Measurements from ENCODE around the gene G6PC1.

GRCh38 chr17:42937712-42938596 is 37.4 kb downstream of the G6PC1 start:
- TF ChIP-seq CTCF (IDR thresholded peaks at IDR 0.05), result peak; percentile 58 to 75 (median 64)
- TF ChIP-seq POLR2A (IDR thresholded peaks at IDR 0.05), result no peak
